Neural crest cell (in vitro differentiated cells): ENCODE results near the gene WBP2. TPM values are rescaled to one million over a fixed set of nuclear protein-coding genes. Genes with fewer than 3 reads are reported as not detected.
"Not testable (repeated sequence)": the region's sequence is repeated elsewhere in the genome, so short reads cannot be mapped to it uniquely, and the experiment has no call there.

Experiments used
- DNase-seq: peaks from one replicate; pipeline ENCODE4 v3.0.0; 2021; ENCODE audit warnings: low read depth, mixed read lengths, low spot score
- H3K27ac Mint-ChIP-seq: one replicate; pipeline ENCODE4 v1.8.0; 2021; ENCODE audit warnings: mild to moderate bottlenecking, mixed read lengths; ENCODE audit not compliant: unreplicated experiment
- H3K27me3 Mint-ChIP-seq: 2 replicates; pipeline ENCODE4 v1.8.0; 2021; ENCODE audit warnings: low read depth, mild to moderate bottlenecking, mixed read lengths
- H3K36me3 Mint-ChIP-seq: 2 replicates; pipeline ENCODE4 v1.8.0; 2021; ENCODE audit warnings: low read depth, mild to moderate bottlenecking, mixed read lengths
- H3K4me1 Mint-ChIP-seq: 2 replicates; pipeline ENCODE4 v1.8.0; 2021; ENCODE audit warnings: mixed read lengths
- H3K4me3 Mint-ChIP-seq: one replicate; pipeline ENCODE4 v1.8.0; 2021; ENCODE audit warnings: mild to moderate bottlenecking, mixed read lengths
- H3K9me3 Mint-ChIP-seq: 2 replicates; pipeline ENCODE4 v1.8.0; 2021; ENCODE audit warnings: mixed read lengths
- total RNA-seq: library from RNA; stranded (reverse); gene quantifications from 2 replicates; pipeline ENCODE4 v1.2.1, GENCODE V29; 2021
- TF ChIP-seq, protein P1 (sequence below): fragments of 200-600 bp; sonication (generic); conservative IDR thresholded peaks from 2 replicates; pipeline ENCODE4 v1.5.0; 2021; ENCODE audit warnings: antibody characterized with exemption, mild to moderate bottlenecking

WBP2 gene
- total RNA-seq, 1 donor from 2014 or later = 49.3 TPM

DNA sequence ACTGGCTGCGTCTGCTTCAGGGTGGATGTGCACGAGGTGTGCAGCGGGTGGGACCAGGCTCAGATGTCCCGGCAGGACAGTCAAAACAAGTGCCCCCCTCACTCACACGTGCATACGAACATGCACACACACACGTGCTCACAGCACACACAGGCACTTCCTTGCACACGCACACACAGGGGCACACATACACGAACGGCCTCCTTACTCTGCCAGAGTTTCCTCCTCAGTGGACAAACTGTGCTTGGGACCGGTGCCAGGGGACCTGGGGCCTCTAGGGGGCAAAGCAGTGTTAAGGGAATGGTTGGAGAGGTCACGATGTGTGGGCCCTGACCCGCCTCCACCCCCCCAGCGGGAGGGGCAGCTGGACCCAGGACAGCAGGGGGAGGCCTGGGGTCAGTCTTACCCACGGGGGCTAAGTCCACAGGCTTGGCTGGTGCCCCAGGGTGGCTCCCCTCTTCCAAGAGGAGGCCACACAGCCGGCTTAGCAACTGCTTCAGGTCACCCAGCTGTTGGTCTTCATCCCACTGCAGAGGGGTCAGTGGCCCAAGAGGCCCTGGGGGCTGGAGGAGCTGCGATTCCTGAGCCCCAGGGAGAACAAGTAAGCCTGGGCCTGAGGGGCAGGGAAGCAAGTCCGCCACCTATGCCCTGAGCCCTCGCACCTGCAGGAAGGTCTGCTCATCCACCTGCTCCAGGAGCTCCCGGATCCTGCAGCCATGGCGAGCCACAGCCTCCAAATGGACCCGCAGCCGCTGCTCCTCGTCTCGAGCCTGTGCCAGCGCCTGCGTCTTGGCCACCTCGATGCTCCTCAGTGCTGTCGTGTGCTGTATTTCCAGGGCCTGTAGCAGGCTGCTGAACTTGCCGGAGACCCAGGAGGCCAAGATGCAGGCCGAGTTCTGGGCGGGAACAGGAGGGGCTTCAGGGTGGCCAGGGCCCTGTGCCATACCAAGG is 36.7 kb upstream of the WBP2 start:
- no peak for DNase-seq
- Mint-ChIP-seq H3K36me3 (peaks cover 4% of the 10 kb centered on the region), H3K4me3 (peak overlapping the region; percentile 12), H3K27ac (peak overlapping the region; percentile 50), H3K4me1 (peaks cover 21% of the 10 kb centered on the region), H3K27me3 (peaks cover 6% of the 10 kb centered on the region), H3K9me3 (no peaks in the 10 kb centered on the region)
- TF ChIP-seq, protein P1, sequence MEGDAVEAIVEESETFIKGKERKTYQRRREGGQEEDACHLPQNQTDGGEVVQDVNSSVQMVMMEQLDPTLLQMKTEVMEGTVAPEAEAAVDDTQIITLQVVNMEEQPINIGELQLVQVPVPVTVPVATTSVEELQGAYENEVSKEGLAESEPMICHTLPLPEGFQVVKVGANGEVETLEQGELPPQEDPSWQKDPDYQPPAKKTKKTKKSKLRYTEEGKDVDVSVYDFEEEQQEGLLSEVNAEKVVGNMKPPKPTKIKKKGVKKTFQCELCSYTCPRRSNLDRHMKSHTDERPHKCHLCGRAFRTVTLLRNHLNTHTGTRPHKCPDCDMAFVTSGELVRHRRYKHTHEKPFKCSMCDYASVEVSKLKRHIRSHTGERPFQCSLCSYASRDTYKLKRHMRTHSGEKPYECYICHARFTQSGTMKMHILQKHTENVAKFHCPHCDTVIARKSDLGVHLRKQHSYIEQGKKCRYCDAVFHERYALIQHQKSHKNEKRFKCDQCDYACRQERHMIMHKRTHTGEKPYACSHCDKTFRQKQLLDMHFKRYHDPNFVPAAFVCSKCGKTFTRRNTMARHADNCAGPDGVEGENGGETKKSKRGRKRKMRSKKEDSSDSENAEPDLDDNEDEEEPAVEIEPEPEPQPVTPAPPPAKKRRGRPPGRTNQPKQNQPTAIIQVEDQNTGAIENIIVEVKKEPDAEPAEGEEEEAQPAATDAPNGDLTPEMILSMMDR = no peak

DNA sequence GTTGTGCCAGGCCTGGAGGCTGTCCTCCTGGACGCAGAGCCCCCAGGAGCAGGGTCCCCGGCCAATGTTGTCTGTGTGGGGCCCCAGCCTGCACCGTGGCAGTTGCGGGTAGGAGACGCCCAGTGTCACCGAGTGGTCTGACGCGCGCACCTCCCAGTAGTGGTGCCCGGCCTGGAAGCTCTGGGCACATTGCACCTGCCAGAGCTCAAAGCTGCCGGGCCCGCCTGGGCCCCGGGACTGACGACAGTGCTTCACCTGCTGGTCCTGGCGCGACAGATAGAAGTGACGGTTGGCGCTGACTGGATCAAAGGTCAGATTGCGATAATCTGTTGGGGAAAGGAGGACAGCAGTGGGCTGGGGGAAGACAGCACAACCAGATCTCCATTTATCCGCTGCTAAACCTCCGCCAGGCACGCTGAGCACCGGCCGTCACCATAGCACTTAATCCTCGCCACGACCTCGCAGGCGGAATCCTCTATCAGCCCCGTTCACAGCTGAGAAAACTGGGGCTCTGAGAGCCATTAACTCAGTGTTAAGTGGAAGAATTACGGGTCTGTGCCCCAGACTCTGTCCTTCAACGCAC is 36.0 kb upstream of the WBP2 start:
- Mint-ChIP-seq H3K27me3 (peaks cover 6% of the 10 kb centered on the region), H3K4me1 (peaks cover 21% of the 10 kb centered on the region), H3K4me3 (peak overlapping the region; percentile 12), H3K9me3 (no peaks in the 10 kb centered on the region), H3K36me3 (peaks cover 4% of the 10 kb centered on the region), H3K27ac (no peak overlapping the region)
- TF ChIP-seq, protein P1 = no peak
- DNase-seq = no peak

DNA sequence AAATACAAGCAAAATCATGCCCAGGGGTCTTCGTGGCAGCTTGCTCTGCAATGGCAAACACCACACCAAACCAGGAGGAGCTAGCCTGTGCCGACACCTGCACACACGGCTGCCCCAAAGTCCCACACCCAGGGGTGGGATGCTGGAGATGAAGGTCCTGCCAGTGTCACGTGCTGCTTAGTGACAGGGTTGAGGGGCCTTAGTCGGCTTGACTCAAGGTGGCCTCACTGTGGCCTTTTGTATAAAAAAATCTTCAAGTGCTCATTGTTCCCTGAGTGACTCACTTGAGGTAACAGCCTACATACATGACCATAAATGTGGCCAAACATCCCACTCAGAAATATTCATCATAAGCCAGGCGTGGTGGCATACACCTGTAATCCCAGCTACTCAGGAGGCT is 34.3 kb upstream of the WBP2 start:
- Mint-ChIP-seq H3K36me3 (no peaks in the 10 kb centered on the region), H3K4me3 (no peak overlapping the region), H3K27ac (no peak overlapping the region), H3K4me1 (peaks cover 9% of the 10 kb centered on the region), H3K9me3 (no peaks in the 10 kb centered on the region), H3K27me3 (peaks cover 5% of the 10 kb centered on the region)
- TF ChIP-seq, protein P1 = no peak
- DNase-seq = no peak

DNA sequence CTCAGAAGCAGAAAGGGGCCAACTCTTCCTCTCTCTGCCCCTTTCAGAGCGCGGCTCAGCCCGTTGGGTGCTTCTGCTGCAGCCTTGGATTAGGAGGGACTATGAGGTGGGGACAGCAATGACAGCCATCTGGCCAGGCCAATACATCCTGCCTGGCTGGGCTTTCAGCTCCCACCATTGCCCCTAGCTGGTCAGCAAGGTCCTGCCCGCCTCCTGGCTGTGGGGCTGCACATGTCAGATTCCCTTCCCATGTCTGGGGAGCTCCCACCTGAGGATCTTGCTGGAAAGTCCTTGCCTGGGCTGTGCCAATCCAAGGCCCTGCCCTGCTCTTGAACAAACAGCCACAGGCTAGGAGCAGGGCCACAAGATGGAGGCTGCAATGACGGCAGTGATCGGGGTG is 33.3 kb upstream of the WBP2 start:
- Mint-ChIP-seq H3K4me3 (no peak overlapping the region), H3K4me1 (no peaks in the 10 kb centered on the region), H3K27ac (no peak overlapping the region), H3K36me3 (no peaks in the 10 kb centered on the region), H3K27me3 (peaks cover 5% of the 10 kb centered on the region), H3K9me3 (no peaks in the 10 kb centered on the region)
- no peak for DNase-seq
- TF ChIP-seq, protein P1 = no peak

DNA sequence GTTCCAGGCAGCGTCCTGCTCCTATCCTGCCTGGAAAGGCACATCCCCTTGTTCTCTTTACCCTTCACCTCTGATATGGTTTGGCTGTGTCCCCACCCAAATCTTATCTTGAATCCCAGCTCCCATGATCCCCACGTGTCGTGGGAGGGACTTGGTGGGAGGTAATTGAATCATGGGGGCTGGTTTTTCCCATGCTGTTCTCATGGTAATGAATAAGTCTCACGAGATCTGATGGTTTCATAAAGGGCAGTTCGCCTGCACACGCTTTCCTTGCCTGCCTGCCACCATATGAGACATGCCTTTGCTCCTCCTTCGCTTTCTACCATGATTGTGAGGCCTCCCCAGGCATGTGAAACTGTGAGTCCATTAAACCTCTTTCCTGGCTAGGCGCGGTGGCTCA is 30.7 kb upstream of the WBP2 start:
- H3K9me3 Mint-ChIP-seq, H3K27ac Mint-ChIP-seq, DNase-seq, H3K4me3 Mint-ChIP-seq, H3K4me1 Mint-ChIP-seq, H3K36me3 Mint-ChIP-seq: not testable (repeated sequence)
- peaks cover 24% of the 10 kb centered on the region for H3K27me3 Mint-ChIP-seq

DNA sequence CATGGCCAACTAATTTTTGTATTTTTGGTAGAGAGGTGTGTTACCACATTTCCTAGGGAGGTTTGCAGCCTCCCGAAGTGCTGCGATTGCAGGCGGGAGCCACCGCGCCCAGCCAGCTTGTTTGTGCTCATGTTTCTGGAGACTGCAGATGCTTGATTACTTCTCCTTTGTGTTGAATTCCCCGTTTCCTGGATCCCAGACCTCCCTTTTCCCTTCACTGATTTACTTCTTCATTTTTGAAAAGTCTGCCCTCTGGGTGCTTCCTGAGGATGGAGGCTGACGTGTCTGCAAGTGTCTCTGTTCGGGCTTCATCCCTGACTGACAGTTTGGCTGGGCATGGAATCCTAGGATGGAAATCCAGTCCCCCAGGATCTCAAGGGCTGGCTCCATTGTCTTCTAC is 30.3 kb upstream of the WBP2 start:
- no peak overlapping the region for H3K27ac Mint-ChIP-seq
- H3K4me1 Mint-ChIP-seq = no peaks in the 10 kb centered on the region
- H3K27me3 Mint-ChIP-seq = peaks cover 29% of the 10 kb centered on the region
- no peak for DNase-seq
- H3K9me3 Mint-ChIP-seq = no peaks in the 10 kb centered on the region
- H3K36me3 Mint-ChIP-seq = no peaks in the 10 kb centered on the region
- TF ChIP-seq, protein P1 = no peak
- H3K4me3 Mint-ChIP-seq = no peak overlapping the region
